ENCODE data around the gene MAB21L3. TPM values are rescaled to one million over a fixed set of nuclear protein-coding genes. Genes with fewer than 3 reads are reported as not detected.

Gene MAB21L3
- total RNA-seq, 5 donors from 2014 or later (not counting 1 experiment from before 2014, with no cell fraction given), result not detected

GRCh38 chr1:116092752-116093489, 18.3 kb upstream of the MAB21L3 start:
- Mint-ChIP-seq H3K36me3 (peaks cover 8% of the 10 kb centered on the region), H3K27me3 (peaks cover 32 to 42% of the 10 kb centered on the region in 2 donors), H3K4me3 (no peak overlapping the region), H3K27ac (no peak overlapping the region), H3K9me3 (peaks cover 20 to 53% (median 41%) of the 10 kb centered on the region in 3 donors), H3K4me1 (no peaks in the 10 kb centered on the region)
- DNase-seq (no peak), ATAC-seq (replicated peaks in 1 of 4) (no peak)
- WGBS (ENCODE audit: insufficient coverage), result 76% methylated on average over 2 of the region's 3 CpGs
- H3K4me1 ChIP-seq (ENCODE audit: control insufficient read depth in 1 of 2, extremely low read depth in 1 of 2, insufficient read depth in 2 of 2, low read length in 2 of 2), result no peaks in the 10 kb centered on the region
- no peak overlapping the region for H3K27ac ChIP-seq (ENCODE audit: low read length)
- H3K27me3 ChIP-seq (replicated peaks in 1 of 2; ENCODE audit: control insufficient read depth in 2 of 2, extremely low read depth in 1 of 2, insufficient read depth in 2 of 2, low read length in 1 of 2), result peaks cover 0 to 15% of the 10 kb centered on the region in 2 experiments
- no peak overlapping the region for H3K4me3 ChIP-seq (ENCODE audit: control insufficient read depth in 1 of 2, extremely low read depth in 1 of 2, low read length in 1 of 2)
- CTCF ChIA-PET, result no interaction called here
- H3K36me3 ChIP-seq (ENCODE audit: control insufficient read depth in 2 of 2, extremely low read depth in 1 of 2, insufficient read depth in 1 of 2, low read length in 1 of 2), result no peaks in the 10 kb centered on the region
- POLR2A ChIA-PET, result no interaction called here
- H3K9me3 ChIP-seq, result no peaks in the 10 kb centered on the region

- Histone ChIP-seq H3K27ac (ENCODE audit: low read length) (no peak overlapping the region), H3K27me3 (replicated peaks in 1 of 2; ENCODE audit: control insufficient read depth in 2 of 2, extremely low read depth in 1 of 2, insufficient read depth in 2 of 2, low read length in 1 of 2) (peaks cover 0 to 15% of the 10 kb centered on the region in 2 experiments), H3K4me1 (ENCODE audit: control insufficient read depth in 1 of 2, extremely low read depth in 1 of 2, insufficient read depth in 2 of 2, low read length in 2 of 2) (no peaks in the 10 kb centered on the region), H3K4me3 (ENCODE audit: control insufficient read depth in 1 of 2, extremely low read depth in 1 of 2, low read length in 1 of 2) (no peak overlapping the region), H3K9me3 (no peaks in the 10 kb centered on the region), H3K36me3 (ENCODE audit: control insufficient read depth in 2 of 2, extremely low read depth in 1 of 2, insufficient read depth in 1 of 2, low read length in 1 of 2) (no peaks in the 10 kb centered on the region)
- DNase-seq (no peak), ATAC-seq (replicated peaks in 1 of 4) (no peak)
- Mint-ChIP-seq H3K9me3 (peaks cover 8 to 32% (median 23%) of the 10 kb centered on the region in 3 donors), H3K4me3 (no peak overlapping the region), H3K27me3 (peaks cover 23 to 29% of the 10 kb centered on the region in 2 donors), H3K27ac (no peak overlapping the region), H3K36me3 (peaks cover 4% of the 10 kb centered on the region), H3K4me1 (no peaks in the 10 kb centered on the region)
- POLR2A ChIA-PET, result no interaction called here
- CTCF ChIA-PET, result no interaction called here
Measured at GRCh38 chr1:116095027-116095426, 16.2 kb upstream of the MAB21L3 start.

GRCh38 chr1:116096013-116096618, 15.1 kb upstream of the MAB21L3 start:
- no peak overlapping the region for H3K4me3 Mint-ChIP-seq
- peaks cover 3 to 22% (median 14%) of the 10 kb centered on the region in 3 donors for H3K9me3 Mint-ChIP-seq
- peaks cover 0 to 15% of the 10 kb centered on the region in 2 experiments for H3K27me3 ChIP-seq (replicated peaks in 1 of 2; ENCODE audit: control insufficient read depth in 2 of 2, extremely low read depth in 1 of 2, insufficient read depth in 2 of 2, low read length in 1 of 2)
- no peaks in the 10 kb centered on the region for H3K4me1 Mint-ChIP-seq
- no peaks in the 10 kb centered on the region for H3K4me1 ChIP-seq (ENCODE audit: control insufficient read depth in 1 of 2, extremely low read depth in 1 of 2, insufficient read depth in 2 of 2, low read length in 2 of 2)
- no peak for ATAC-seq (replicated peaks in 1 of 4)
- WGBS (ENCODE audit: insufficient coverage), result no CpG with 5 or more reads among the region's 1 CpG
- no peaks in the 10 kb centered on the region for H3K36me3 ChIP-seq (ENCODE audit: control insufficient read depth in 2 of 2, extremely low read depth in 1 of 2, insufficient read depth in 1 of 2, low read length in 1 of 2)
- H3K27ac ChIP-seq (ENCODE audit: low read length), result no peak overlapping the region
- H3K36me3 Mint-ChIP-seq, result peaks cover 4% of the 10 kb centered on the region
- no peak overlapping the region for H3K4me3 ChIP-seq (ENCODE audit: control insufficient read depth in 1 of 2, extremely low read depth in 1 of 2, low read length in 1 of 2)
- ChIA-PET CTCF (no interaction called here), POLR2A (no interaction called here)
- H3K27ac Mint-ChIP-seq, result no peak overlapping the region
- peaks cover 23% of the 10 kb centered on the region in 2 donors for H3K27me3 Mint-ChIP-seq
- no peak for DNase-seq
- no peaks in the 10 kb centered on the region for H3K9me3 ChIP-seq

- Histone ChIP-seq H3K9me3 (no peaks in the 10 kb centered on the region), H3K27me3 (replicated peaks in 1 of 2; ENCODE audit: control insufficient read depth in 2 of 2, extremely low read depth in 1 of 2, insufficient read depth in 2 of 2, low read length in 1 of 2) (peaks cover 0 to 2% of the 10 kb centered on the region in 2 experiments), H3K27ac (ENCODE audit: low read length) (no peak overlapping the region), H3K4me3 (ENCODE audit: control insufficient read depth in 1 of 2, extremely low read depth in 1 of 2, low read length in 1 of 2) (no peak overlapping the region), H3K36me3 (ENCODE audit: control insufficient read depth in 2 of 2, extremely low read depth in 1 of 2, insufficient read depth in 1 of 2, low read length in 1 of 2) (no peaks in the 10 kb centered on the region), H3K4me1 (ENCODE audit: control insufficient read depth in 1 of 2, extremely low read depth in 1 of 2, insufficient read depth in 2 of 2, low read length in 2 of 2) (no peaks in the 10 kb centered on the region)
- Mint-ChIP-seq H3K9me3 (peaks cover 3 to 12% (median 11%) of the 10 kb centered on the region in 3 donors), H3K4me1 (no peaks in the 10 kb centered on the region), H3K4me3 (no peak overlapping the region), H3K36me3 (peaks cover 4% of the 10 kb centered on the region), H3K27ac (no peak overlapping the region), H3K27me3 (peaks cover 17 to 22% of the 10 kb centered on the region in 2 donors)
- no peak for DNase-seq
- ChIA-PET CTCF (interaction anchor here in 1 of 2 donors (0.6 kb wide), 1 partner anchor 74 kb away, joined by 3 read pairs; no protein-coding TSS in a partner anchor), POLR2A (no interaction called here)
- no peak for ATAC-seq (replicated peaks in 1 of 4)
- WGBS (ENCODE audit: insufficient coverage), result no CpG with 5 or more reads among the region's 1 CpG
Measured at GRCh38 chr1:116097626-116098025, 13.6 kb upstream of the MAB21L3 start.

DNA sequence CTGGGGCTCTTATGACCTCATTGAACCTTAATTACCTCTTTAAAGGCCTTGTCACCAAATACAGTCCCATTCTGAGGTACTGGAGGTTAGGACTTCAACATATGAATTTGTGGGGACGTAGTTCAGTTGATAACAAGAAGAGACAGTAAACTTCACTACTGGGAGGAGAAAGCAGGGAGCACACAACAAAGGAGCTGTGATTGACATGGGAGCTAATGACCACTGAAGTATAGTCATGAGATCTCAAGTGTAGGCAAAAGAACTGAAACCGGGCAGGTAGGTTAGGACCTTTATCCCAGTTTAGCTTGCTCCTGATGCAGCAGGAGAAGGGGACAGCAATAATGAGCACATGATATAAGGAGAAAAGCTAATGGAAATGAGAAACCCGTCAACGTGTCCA, 11.8 kb upstream of the MAB21L3 start:
- no peak overlapping the region for H3K4me3 ChIP-seq (ENCODE audit: control insufficient read depth in 1 of 2, extremely low read depth in 1 of 2, low read length in 1 of 2)
- no peak overlapping the region for H3K27ac ChIP-seq (ENCODE audit: low read length)
- DNase-seq (no peak), ATAC-seq (replicated peaks in 1 of 4) (no peak)
- Mint-ChIP-seq H3K4me1 (no peaks in the 10 kb centered on the region), H3K9me3 (peaks cover 3 to 12% (median 9%) of the 10 kb centered on the region in 3 donors), H3K27me3 (peaks cover 5 to 18% of the 10 kb centered on the region in 2 donors), H3K36me3 (peaks cover 4% of the 10 kb centered on the region), H3K4me3 (no peak overlapping the region), H3K27ac (no peak overlapping the region)
- no peaks in the 10 kb centered on the region for H3K27me3 ChIP-seq (replicated peaks in 1 of 2; ENCODE audit: control insufficient read depth in 2 of 2, extremely low read depth in 1 of 2, insufficient read depth in 2 of 2, low read length in 1 of 2)
- no peaks in the 10 kb centered on the region for H3K4me1 ChIP-seq (ENCODE audit: control insufficient read depth in 1 of 2, extremely low read depth in 1 of 2, insufficient read depth in 2 of 2, low read length in 2 of 2)
- CTCF ChIA-PET, result no interaction called here
- POLR2A ChIA-PET, result interaction anchor here in 1 of 2 donors (0.6 kb wide), 1 partner anchor 1449 kb away, joined by 8 read pairs; no protein-coding TSS in a partner anchor
- no peaks in the 10 kb centered on the region for H3K36me3 ChIP-seq (ENCODE audit: control insufficient read depth in 2 of 2, extremely low read depth in 1 of 2, insufficient read depth in 1 of 2, low read length in 1 of 2)
- 96% methylated on average over 3 of the region's 4 CpGs for WGBS (ENCODE audit: insufficient coverage)
- no peaks in the 10 kb centered on the region for H3K9me3 ChIP-seq

GRCh38 chr1:116099919-116100318, 11.3 kb upstream of the MAB21L3 start:
- Histone ChIP-seq H3K27ac (ENCODE audit: low read length) (no peak overlapping the region), H3K36me3 (ENCODE audit: control insufficient read depth in 2 of 2, extremely low read depth in 1 of 2, insufficient read depth in 1 of 2, low read length in 1 of 2) (no peaks in the 10 kb centered on the region), H3K9me3 (no peaks in the 10 kb centered on the region), H3K4me3 (ENCODE audit: control insufficient read depth in 1 of 2, extremely low read depth in 1 of 2, low read length in 1 of 2) (no peak overlapping the region), H3K4me1 (ENCODE audit: control insufficient read depth in 1 of 2, extremely low read depth in 1 of 2, insufficient read depth in 2 of 2, low read length in 2 of 2) (no peaks in the 10 kb centered on the region), H3K27me3 (replicated peaks in 1 of 2; ENCODE audit: control insufficient read depth in 2 of 2, extremely low read depth in 1 of 2, insufficient read depth in 2 of 2, low read length in 1 of 2) (no peaks in the 10 kb centered on the region)
- H3K4me1 Mint-ChIP-seq, result no peaks in the 10 kb centered on the region
- no peak overlapping the region for H3K4me3 Mint-ChIP-seq
- peaks cover 3 to 11% (median 8%) of the 10 kb centered on the region in 3 donors for H3K9me3 Mint-ChIP-seq
- 38% methylated on average over 1 of the region's 2 CpGs for WGBS (ENCODE audit: insufficient coverage)
- ChIA-PET POLR2A (no interaction called here), CTCF (no interaction called here)
- no peak overlapping the region for H3K27ac Mint-ChIP-seq
- ATAC-seq (replicated peaks in 1 of 4) (no peak), DNase-seq (no peak)
- peaks cover 4% of the 10 kb centered on the region for H3K36me3 Mint-ChIP-seq
- H3K27me3 Mint-ChIP-seq, result peaks cover 4 to 18% of the 10 kb centered on the region in 2 donors

Measured in T-cell (primary cell).